HG02884 (cell line): ENCODE results near the gene CAMK1.

Experiments used
- ATAC-seq: cut with Tn5 transposase; IDR thresholded peaks from one replicate; pipeline ENCODE4 v1.9.1; 2021; ENCODE audit warnings: mild to moderate bottlenecking, moderate library complexity; ENCODE audit not compliant: unreplicated experiment

CAMK1 gene

DNA sequence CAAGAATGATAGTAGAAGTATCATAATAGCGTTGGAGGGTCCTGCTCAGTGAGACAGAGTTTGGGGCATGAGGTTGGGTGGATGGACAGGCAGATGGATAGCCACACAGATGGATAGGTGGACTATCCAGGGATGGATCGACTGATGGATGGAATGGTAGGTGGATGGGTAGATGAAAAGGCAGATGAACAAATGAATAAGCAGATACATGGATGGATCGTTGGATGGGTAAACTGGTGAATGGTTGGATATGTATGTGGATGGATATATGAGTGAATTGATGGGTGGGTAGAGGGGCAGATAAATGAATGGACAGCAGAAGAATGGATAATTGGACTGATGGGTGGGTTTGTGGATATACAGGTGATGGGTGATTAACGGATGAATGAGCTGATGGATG is 56.6 kb downstream of the CAMK1 start:
- no peak for ATAC-seq

- ATAC-seq = no peak
Measured at GRCh38 chr3:9712415-9712814, 57.3 kb downstream of the CAMK1 start.

GRCh38 chr3:9710174-9710739 is 59.5 kb downstream of the CAMK1 start:
- ATAC-seq = no peak
